HG02571 (cell line): ENCODE measurements around the gene AJUBA.
"Not testable (repeated sequence)": the region's sequence is repeated elsewhere in the genome, so short reads cannot be mapped to it uniquely, and the experiment has no call there.

Experiments used
- ATAC-seq: cut with Tn5 transposase; IDR thresholded peaks from one replicate; pipeline ENCODE4 v1.9.1; 2021; ENCODE audit warnings: mild to moderate bottlenecking, moderate library complexity; ENCODE audit not compliant: unreplicated experiment

Gene AJUBA

DNA sequence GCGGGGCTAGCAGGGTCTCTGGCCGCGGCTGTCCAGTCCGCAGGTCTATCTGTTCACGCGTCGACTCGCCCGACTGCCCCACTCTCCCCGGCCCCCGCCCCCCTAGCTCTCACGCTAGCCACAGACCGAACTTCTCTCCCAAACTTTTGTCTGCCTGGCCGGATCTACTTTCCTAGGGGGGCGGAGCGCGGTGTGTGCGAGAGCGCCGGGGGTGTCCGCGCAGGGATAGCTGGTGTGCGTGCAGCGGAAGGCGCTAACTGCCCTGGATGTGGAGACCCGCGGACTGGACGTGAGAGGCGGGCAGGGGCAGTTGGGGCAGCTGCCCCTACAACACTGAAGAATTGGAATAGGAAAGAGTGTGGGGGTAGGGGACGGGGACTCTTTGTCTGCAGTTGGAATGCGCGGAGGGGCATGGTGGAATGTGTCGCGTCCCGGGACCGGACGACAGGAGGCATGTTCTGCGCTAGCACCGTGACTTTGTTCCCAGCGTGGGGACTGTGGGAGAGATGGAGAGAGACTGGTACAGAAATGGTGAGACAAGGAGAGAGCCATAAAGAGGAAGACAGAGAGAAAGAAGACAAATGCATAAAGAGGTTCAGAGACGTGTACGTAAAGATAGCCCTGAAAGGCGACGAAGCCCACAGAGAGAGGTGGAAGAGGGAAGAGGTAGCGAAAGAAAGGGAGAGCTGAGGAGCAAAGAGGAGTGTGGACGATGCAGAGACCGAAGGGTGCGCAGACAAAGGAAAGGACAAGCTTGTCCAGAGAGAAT lies at the start of gene AJUBA:
Gene AJUBA, minus strand, starts transcription at position 75 of the 769 bp plus-strand sequence. CDS start 285 bp downstream, outside the sequence.
- peak; percentile 44 for ATAC-seq

- ATAC-seq: no peak
These were observed 48.6 kb upstream of the AJUBA start for GRCh38 chr14:23030936-23031335.

GRCh38 chr14:23028799-23029198 lies 46.4 kb upstream of the AJUBA start:
- ATAC-seq: no peak

DNA sequence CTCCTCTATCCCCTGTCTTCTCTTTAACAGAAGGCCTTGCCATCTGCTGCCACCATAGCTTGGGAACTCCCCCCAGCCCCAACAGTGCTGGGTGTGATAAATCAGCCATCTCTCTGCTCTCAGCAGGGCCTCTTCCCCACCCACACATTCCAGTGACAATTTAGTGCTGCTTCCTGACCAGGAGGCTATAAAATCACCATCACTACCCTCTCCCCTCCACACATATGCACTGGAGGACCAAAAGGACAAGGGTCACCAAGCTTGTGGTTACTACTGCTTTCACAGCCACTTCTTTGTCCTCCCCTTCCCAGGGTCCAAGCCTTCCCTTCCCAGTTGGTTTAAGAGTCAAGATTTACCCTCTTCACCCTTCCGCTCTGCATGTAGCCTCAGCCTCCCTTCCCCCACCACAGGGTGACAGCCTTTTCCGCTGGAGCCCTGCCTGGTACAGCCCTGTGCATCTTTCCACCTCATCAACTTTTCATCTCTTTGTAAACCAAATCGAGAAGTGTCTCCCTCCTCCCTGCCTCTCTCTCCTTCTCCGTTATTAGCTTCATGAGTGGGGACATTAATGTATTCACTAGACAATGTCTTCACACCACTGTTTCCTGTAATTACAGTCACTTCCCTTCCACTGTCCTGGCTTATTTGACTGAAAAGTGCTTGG lies 42.9 kb upstream of the AJUBA start:
- no peak for ATAC-seq

- no peak for ATAC-seq
These were observed 42.3 kb upstream of the AJUBA start for GRCh38 chr14:23024612-23025075.

GRCh38 chr14:23023795-23024152 lies 41.4 kb upstream of the AJUBA start:
- no peak for ATAC-seq

DNA sequence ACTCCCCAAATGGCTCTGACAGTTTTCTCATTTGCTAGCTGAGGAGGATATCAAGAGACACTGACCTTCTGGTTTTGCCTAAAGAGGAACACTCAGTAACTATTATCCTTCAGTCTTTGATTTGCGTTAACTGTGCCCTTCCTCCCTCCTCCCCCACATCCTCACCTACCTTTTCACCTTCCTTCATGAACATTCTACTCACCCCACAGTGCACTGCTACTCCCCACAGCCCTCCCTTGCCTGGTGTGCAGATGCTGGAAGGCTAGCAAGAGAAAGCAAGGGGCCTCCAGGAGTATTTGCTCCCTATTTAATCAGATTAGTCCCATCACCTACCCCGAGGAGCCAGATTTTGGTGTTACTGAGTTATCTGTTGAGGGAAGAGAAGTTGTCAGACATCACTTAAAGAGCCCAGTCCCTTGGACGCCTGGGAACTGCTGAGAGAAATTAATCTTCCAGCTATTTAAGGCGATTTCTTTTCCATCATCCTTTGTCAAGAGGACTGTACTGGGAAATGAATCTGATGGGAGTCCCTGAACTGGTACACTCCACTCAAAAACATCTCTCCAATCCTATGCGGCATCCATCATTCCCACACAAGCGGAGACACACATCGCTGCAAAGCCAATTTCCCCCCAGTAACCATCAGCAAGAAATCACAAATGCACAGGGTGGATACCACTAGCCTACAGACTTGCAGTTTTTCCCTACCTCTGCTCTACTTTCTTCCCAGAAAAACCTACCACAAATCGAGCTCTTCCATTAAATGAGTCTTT lies 40.9 kb upstream of the AJUBA start:
- no peak for ATAC-seq

DNA sequence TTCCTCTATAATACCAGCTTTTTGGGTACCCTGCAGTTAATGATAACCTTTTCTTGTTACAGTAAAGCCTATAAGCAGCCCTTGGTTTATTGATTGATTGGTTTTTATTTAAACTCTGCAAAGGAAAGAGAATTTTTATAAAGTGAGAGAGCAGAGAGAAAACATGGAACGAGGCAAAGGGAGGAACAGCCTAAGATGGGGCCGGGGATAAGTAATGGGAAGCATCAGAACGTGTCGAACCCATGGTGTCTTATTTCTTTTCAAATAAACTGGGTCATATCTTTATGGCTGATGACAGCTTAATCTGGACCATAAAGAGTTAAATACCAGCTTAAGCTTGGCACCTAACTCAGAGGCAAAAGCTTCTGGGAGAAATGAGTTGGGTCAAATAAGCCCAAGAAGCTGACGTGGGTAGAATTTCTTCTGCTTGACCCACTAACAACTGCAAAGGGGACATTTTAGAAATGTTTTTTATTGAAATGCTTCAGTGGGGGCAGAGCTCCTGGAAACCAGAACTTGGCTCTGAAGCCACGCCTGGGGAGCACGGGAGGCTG lies 39.6 kb upstream of the AJUBA start:
- ATAC-seq: no peak

DNA sequence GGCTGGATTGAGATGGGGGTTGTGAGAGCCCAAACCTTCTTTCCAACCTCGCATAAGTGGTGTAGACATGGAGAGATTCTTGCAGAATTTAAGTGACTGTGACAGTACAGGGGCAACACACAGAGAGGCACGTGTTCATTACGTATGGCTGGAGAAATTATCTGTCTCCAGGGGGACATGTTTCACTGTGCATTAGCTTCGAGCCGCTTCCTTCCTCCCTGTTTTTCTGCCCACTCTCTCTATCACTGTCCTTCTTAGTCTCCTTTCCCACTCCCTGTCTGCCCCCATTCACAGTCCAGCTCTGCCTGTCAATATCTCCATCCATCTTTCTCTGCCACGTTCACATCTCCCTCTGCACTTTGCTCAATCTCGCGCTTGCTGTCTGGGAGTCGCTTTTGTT lies 39.1 kb upstream of the AJUBA start:
- ATAC-seq: no peak

- no peak for ATAC-seq
These were observed 38.1 kb upstream of the AJUBA start for GRCh38 chr14:23020143-23021128.

- no peak for ATAC-seq
These were observed 35.8 kb upstream of the AJUBA start for GRCh38 chr14:23018107-23018506.

DNA sequence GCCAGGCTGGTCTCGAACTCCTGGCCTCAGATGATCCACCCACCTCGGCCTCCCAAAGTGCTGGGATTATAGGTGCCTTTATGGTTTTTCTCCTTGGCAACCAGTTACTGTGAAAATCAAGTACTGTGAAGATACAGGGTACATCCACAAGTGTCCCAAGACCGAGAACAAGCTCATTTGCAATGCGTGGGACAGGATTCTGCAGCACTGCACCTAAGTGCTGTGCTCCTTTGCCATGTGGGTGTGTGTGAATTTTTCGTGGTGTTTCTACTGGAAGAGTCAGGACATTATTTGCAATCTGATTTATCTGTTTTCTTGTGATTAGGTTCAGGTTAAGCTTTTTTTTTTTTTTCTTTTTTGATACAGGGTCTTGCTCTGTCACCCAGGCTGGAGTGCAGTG lies 34.7 kb upstream of the AJUBA start:
- no peak for ATAC-seq

GRCh38 chr14:23015618-23016017 lies 33.3 kb upstream of the AJUBA start:
- no peak for ATAC-seq

DNA sequence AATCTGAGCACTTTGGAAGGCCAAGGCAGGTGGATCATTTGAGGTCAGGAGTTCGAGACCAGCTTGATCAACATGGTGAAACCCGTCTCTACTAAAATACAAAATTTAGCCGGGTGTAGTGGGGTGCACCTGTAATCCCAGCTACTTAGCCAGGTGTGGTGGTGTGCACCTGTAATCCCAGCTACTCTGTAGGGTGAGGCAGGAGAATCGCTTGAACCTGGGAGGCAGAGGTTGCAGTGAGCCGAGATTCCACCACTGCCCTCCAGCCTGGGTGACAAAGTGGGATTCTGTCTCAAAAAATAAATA lies 31.4 kb upstream of the AJUBA start:
- not testable (repeated sequence) for ATAC-seq

- ATAC-seq: no peak
These were observed 30.9 kb upstream of the AJUBA start for GRCh38 chr14:23013054-23013748.

- no peak for ATAC-seq
These were observed 27.8 kb upstream of the AJUBA start, which contains the start of gene C14orf93 for GRCh38 chr14:23009939-23010726. Gene C14orf93, minus strand, starts transcription at chr14:23010143. Its CDS starts 11,120 bp downstream, at chr14:22999023.

GRCh38 chr14:23009483-23009938 lies 27.2 kb upstream of the AJUBA start:
- ATAC-seq: no peak

DNA sequence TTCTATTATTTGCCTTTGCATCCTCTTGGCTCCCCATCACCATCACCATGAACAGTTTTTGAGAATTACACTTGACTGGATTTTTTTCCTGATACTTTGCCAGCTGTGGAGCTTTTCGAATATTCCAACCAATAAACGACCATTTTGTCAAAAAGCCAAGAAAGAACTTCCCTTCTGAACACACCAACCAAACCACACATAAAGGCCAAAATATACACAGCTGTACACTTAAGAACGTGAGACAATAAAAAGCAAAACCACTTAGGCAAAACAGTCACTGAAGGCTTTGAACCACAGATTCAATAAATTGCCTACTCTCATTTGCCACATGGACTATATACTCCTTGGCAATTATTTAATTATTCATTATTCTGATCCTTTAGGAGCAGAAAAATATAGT lies 26.5 kb upstream of the AJUBA start:
- ATAC-seq: no peak
